Measurements from ENCODE around the gene NAALADL2.
A peak's percentile ranks its signal among the peaks of the same experiment; 100 is the strongest.
"Not testable (repeated sequence)": the region's sequence is repeated elsewhere in the genome, so short reads cannot be mapped to it uniquely, and the experiment has no call there.

NAALADL2 gene

GRCh38 chr3:175127075-175127662 lies 268.0 kb downstream of the NAALADL2 start:
- Histone ChIP-seq H3K4me1 (ENCODE audit: control extremely low read depth in 1 of 4, control insufficient read depth in 4 of 4, insufficient read depth in 4 of 4, low read length in 3 of 4) (no peaks in the 10 kb centered on the region), H3K27ac (ENCODE audit: insufficient read depth in 1 of 2, low read depth in 1 of 2, low read length in 2 of 2, poor library complexity in 1 of 2, severe bottlenecking in 2 of 2) (no peak overlapping the region), H3K4me3 (ENCODE audit: control insufficient read depth in 1 of 7, extremely low read depth in 1 of 7, insufficient read depth in 4 of 7, low read depth in 2 of 7, low read length in 6 of 7) (no peak overlapping the region), H3K36me3 (ENCODE audit: control insufficient read depth in 4 of 4, insufficient read depth in 4 of 4, low read length in 3 of 4) (no peaks in the 10 kb centered on the region), H3K9me3 (ENCODE audit: control extremely low read depth in 1 of 5, control insufficient read depth in 4 of 5, insufficient read depth in 2 of 5, low read depth in 1 of 5, low read length in 4 of 5) (peaks cover 0 to 5% (median 0%) of the 10 kb centered on the region in 5 experiments), H3K27me3 (replicated peaks in 2 of 5; ENCODE audit: control insufficient read depth in 4 of 5, insufficient read depth in 5 of 5, low read length in 4 of 5) (no peaks in the 10 kb centered on the region)
- WGBS (ENCODE audit: insufficient coverage), result no CpG with 5 or more reads among the region's 3 CpGs
- POLR2A ChIA-PET, result no interaction called here
- CTCF ChIA-PET, result no interaction called here
- DNase-seq, result no peak

DNA sequence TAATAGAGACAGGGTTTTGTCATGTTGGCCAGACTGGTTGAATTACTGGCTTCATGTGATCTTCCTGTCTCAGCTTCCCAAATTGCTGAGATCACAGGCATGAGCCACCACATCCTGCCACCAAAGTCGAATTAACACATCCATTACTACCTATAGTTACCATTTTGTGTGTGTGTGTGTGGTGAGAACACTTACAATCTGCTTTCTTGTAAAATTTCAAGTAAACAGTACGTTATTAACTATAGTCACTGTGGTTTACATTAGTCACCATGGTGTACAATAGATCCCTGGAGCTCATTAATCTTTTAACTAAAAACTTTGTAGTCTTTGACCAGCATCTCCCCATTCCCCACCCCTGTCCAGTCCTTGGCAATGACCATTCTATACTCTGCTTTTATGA lies 270.0 kb downstream of the NAALADL2 start:
- POLR2A ChIA-PET, result interaction anchor here (0.6 kb wide), 1 partner anchor 12 kb away, joined by 4 read pairs; no protein-coding TSS in a partner anchor
- no CpG with 5 or more reads among the region's 2 CpGs for WGBS (ENCODE audit: insufficient coverage)

GRCh38 chr3:175129571-175129970 lies 270.4 kb downstream of the NAALADL2 start:
- Histone ChIP-seq H3K9me3 (ENCODE audit: control extremely low read depth in 1 of 5, control insufficient read depth in 4 of 5, insufficient read depth in 2 of 5, low read depth in 1 of 5, low read length in 4 of 5) (peaks cover 0 to under 1% (median 0%) of the 10 kb centered on the region in 5 experiments), H3K27ac (ENCODE audit: insufficient read depth in 1 of 2, low read depth in 1 of 2, low read length in 2 of 2, poor library complexity in 1 of 2, severe bottlenecking in 2 of 2) (no peak overlapping the region), H3K4me1 (ENCODE audit: control extremely low read depth in 1 of 4, control insufficient read depth in 4 of 4, insufficient read depth in 4 of 4, low read length in 3 of 4) (no peaks in the 10 kb centered on the region), H3K4me3 (ENCODE audit: control insufficient read depth in 1 of 7, extremely low read depth in 1 of 7, insufficient read depth in 4 of 7, low read depth in 2 of 7, low read length in 6 of 7) (no peak overlapping the region), H3K27me3 (replicated peaks in 2 of 5; ENCODE audit: control insufficient read depth in 4 of 5, insufficient read depth in 5 of 5, low read length in 4 of 5) (no peaks in the 10 kb centered on the region), H3K36me3 (ENCODE audit: control insufficient read depth in 4 of 4, insufficient read depth in 4 of 4, low read length in 3 of 4) (no peaks in the 10 kb centered on the region)
- ChIA-PET POLR2A (no interaction called here), CTCF (no interaction called here)
- DNase-seq, result no peak
- no CpG with 5 or more reads among the region's 2 CpGs for WGBS (ENCODE audit: insufficient coverage)

More for the DNA sequence above, 270.0 kb downstream of the NAALADL2 start:
- CTCF ChIA-PET, result no interaction called here
- H3K36me3 ChIP-seq (ENCODE audit: control insufficient read depth in 4 of 4, insufficient read depth in 4 of 4, low read length in 3 of 4), result no peaks in the 10 kb centered on the region
- H3K27ac ChIP-seq (ENCODE audit: insufficient read depth in 1 of 2, low read depth in 1 of 2, low read length in 2 of 2, poor library complexity in 1 of 2, severe bottlenecking in 2 of 2), result no peak overlapping the region
- DNase-seq, result no peak
- H3K4me1 ChIP-seq (ENCODE audit: control extremely low read depth in 1 of 4, control insufficient read depth in 4 of 4, insufficient read depth in 4 of 4, low read length in 3 of 4), result no peaks in the 10 kb centered on the region
- H3K4me3 ChIP-seq (ENCODE audit: control insufficient read depth in 1 of 7, extremely low read depth in 1 of 7, insufficient read depth in 4 of 7, low read depth in 2 of 7, low read length in 6 of 7), result no peak overlapping the region
- H3K27me3 ChIP-seq (replicated peaks in 2 of 5; ENCODE audit: control insufficient read depth in 4 of 5, insufficient read depth in 5 of 5, low read length in 4 of 5), result no peaks in the 10 kb centered on the region
- H3K9me3 ChIP-seq (ENCODE audit: control extremely low read depth in 1 of 5, control insufficient read depth in 4 of 5, insufficient read depth in 2 of 5, low read depth in 1 of 5, low read length in 4 of 5), result peaks cover 0 to 5% (median 0%) of the 10 kb centered on the region in 5 experiments

- CTCF ChIA-PET; H3K4me3 ChIP-seq (ENCODE audit: control insufficient read depth in 1 of 7, extremely low read depth in 1 of 7, insufficient read depth in 4 of 7, low read depth in 2 of 7, low read length in 6 of 7); DNase-seq; H3K27ac ChIP-seq (ENCODE audit: insufficient read depth in 1 of 2, low read depth in 1 of 2, low read length in 2 of 2, poor library complexity in 1 of 2, severe bottlenecking in 2 of 2); H3K27me3 ChIP-seq (replicated peaks in 2 of 5; ENCODE audit: control insufficient read depth in 4 of 5, insufficient read depth in 5 of 5, low read length in 4 of 5); H3K4me1 ChIP-seq (ENCODE audit: control extremely low read depth in 1 of 4, control insufficient read depth in 4 of 4, insufficient read depth in 4 of 4, low read length in 3 of 4); POLR2A ChIA-PET; H3K9me3 ChIP-seq (ENCODE audit: control extremely low read depth in 1 of 5, control insufficient read depth in 4 of 5, insufficient read depth in 2 of 5, low read depth in 1 of 5, low read length in 4 of 5); H3K36me3 ChIP-seq (ENCODE audit: control insufficient read depth in 4 of 4, insufficient read depth in 4 of 4, low read length in 3 of 4): not testable (repeated sequence)
- 87% methylated on average over 5 of the region's 28 CpGs for WGBS (ENCODE audit: insufficient coverage)
These were observed 272.7 kb downstream of the NAALADL2 start for GRCh38 chr3:175131866-175132265.

- H3K27ac ChIP-seq (ENCODE audit: insufficient read depth in 1 of 2, low read depth in 1 of 2, low read length in 2 of 2, poor library complexity in 1 of 2, severe bottlenecking in 2 of 2); H3K9me3 ChIP-seq (ENCODE audit: control extremely low read depth in 1 of 5, control insufficient read depth in 4 of 5, insufficient read depth in 2 of 5, low read depth in 1 of 5, low read length in 4 of 5); H3K4me3 ChIP-seq (ENCODE audit: control insufficient read depth in 1 of 7, extremely low read depth in 1 of 7, insufficient read depth in 4 of 7, low read depth in 2 of 7, low read length in 6 of 7); H3K36me3 ChIP-seq (ENCODE audit: control insufficient read depth in 4 of 4, insufficient read depth in 4 of 4, low read length in 3 of 4); H3K4me1 ChIP-seq (ENCODE audit: control extremely low read depth in 1 of 4, control insufficient read depth in 4 of 4, insufficient read depth in 4 of 4, low read length in 3 of 4); POLR2A ChIA-PET; CTCF ChIA-PET; H3K27me3 ChIP-seq (replicated peaks in 2 of 5; ENCODE audit: control insufficient read depth in 4 of 5, insufficient read depth in 5 of 5, low read length in 4 of 5); DNase-seq: not testable (repeated sequence)
- WGBS (ENCODE audit: insufficient coverage), result 100% methylated on average over 3 of the region's 28 CpGs
These were observed 273.6 kb downstream of the NAALADL2 start for GRCh38 chr3:175132706-175133105.

- WGBS (ENCODE audit: insufficient coverage), result 100% methylated on average over 2 of the region's 2 CpGs
- CTCF ChIA-PET, result no interaction called here
- no peaks in the 10 kb centered on the region for H3K9me3 ChIP-seq (ENCODE audit: control extremely low read depth in 1 of 5, control insufficient read depth in 4 of 5, insufficient read depth in 2 of 5, low read depth in 1 of 5, low read length in 4 of 5)
- POLR2A ChIA-PET, result no interaction called here
- no peak overlapping the region for H3K27ac ChIP-seq (ENCODE audit: insufficient read depth in 1 of 2, low read depth in 1 of 2, low read length in 2 of 2, poor library complexity in 1 of 2, severe bottlenecking in 2 of 2)
- H3K4me3 ChIP-seq (ENCODE audit: control insufficient read depth in 1 of 7, extremely low read depth in 1 of 7, insufficient read depth in 4 of 7, low read depth in 2 of 7, low read length in 6 of 7), result no peak overlapping the region
- no peak for DNase-seq
- H3K4me1 ChIP-seq (ENCODE audit: control extremely low read depth in 1 of 4, control insufficient read depth in 4 of 4, insufficient read depth in 4 of 4, low read length in 3 of 4), result peaks cover 0 to 2% (median 0%) of the 10 kb centered on the region in 4 experiments
- no peaks in the 10 kb centered on the region for H3K36me3 ChIP-seq (ENCODE audit: control insufficient read depth in 4 of 4, insufficient read depth in 4 of 4, low read length in 3 of 4)
- no peaks in the 10 kb centered on the region for H3K27me3 ChIP-seq (replicated peaks in 2 of 5; ENCODE audit: control insufficient read depth in 4 of 5, insufficient read depth in 5 of 5, low read length in 4 of 5)
These were observed 285.2 kb downstream of the NAALADL2 start for GRCh38 chr3:175144368-175144767.

GRCh38 chr3:175146258-175146657 lies 287.1 kb downstream of the NAALADL2 start:
- Histone ChIP-seq H3K27me3 (replicated peaks in 2 of 5; ENCODE audit: control insufficient read depth in 4 of 5, insufficient read depth in 5 of 5, low read length in 4 of 5) (no peaks in the 10 kb centered on the region), H3K4me3 (ENCODE audit: control insufficient read depth in 1 of 7, extremely low read depth in 1 of 7, insufficient read depth in 4 of 7, low read depth in 2 of 7, low read length in 6 of 7) (no peak overlapping the region), H3K36me3 (ENCODE audit: control insufficient read depth in 4 of 4, insufficient read depth in 4 of 4, low read length in 3 of 4) (no peaks in the 10 kb centered on the region), H3K27ac (ENCODE audit: insufficient read depth in 1 of 2, low read depth in 1 of 2, low read length in 2 of 2, poor library complexity in 1 of 2, severe bottlenecking in 2 of 2) (no peak overlapping the region), H3K4me1 (ENCODE audit: control extremely low read depth in 1 of 4, control insufficient read depth in 4 of 4, insufficient read depth in 4 of 4, low read length in 3 of 4) (peaks cover 0 to 5% (median 0%) of the 10 kb centered on the region in 4 experiments), H3K9me3 (ENCODE audit: control extremely low read depth in 1 of 5, control insufficient read depth in 4 of 5, insufficient read depth in 2 of 5, low read depth in 1 of 5, low read length in 4 of 5) (no peaks in the 10 kb centered on the region)
- DNase-seq, result peak in 1 of 3 donors; percentile 6
- no CpG with 5 or more reads among the region's 1 CpG for WGBS (ENCODE audit: insufficient coverage)
- ChIA-PET POLR2A (no interaction called here), CTCF (no interaction called here)

Measured in common myeloid progenitor, CD34-positive (primary cell).